Measurements from ENCODE around the gene MAL. TPM values are rescaled to one million over a fixed set of nuclear protein-coding genes. Genes with fewer than 3 reads are reported as not detected.
A peak's percentile ranks its signal among the peaks of the same experiment; 100 is the strongest.

MAL gene
- total RNA-seq, 1 donor: not detected

DNA sequence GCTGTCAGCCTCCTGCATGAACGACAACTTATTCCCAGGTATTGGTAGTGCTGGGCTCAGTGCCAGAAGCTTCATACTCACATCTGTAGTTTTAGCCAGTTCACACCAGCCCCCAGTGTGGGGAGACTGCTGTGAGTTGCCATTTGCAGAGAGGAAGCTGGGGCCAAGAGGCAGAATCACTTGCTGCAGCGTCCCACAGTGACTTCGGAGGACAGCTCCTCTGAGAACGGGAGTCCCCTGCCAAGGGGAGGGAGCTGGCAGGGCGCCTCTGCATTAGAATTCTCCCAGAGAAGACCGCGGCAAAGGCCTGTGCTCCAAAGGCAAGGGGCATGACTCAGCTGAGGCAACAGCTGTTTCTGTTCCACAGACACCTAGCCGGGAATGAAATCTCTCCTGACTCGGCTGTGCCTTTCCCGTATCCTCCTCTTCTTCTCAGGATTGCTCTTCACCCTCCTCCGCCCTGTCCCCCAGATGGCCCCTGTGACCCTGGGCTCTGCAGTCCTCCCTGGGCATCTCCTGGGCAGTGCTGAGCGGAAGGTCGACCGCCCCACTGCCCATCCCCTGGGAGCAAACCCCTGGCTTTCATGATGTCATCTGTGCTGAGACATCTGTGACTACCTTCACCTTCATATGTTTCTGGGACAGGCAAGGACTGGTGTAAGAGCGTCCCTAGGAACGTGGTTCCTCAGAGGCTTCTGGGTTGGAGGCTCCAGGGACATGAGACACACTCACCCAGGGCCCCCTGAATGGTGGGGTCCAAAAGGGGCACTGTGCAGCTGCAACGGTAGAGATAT is 18.0 kb downstream of the MAL start:
- TF ChIP-seq, protein P1, sequence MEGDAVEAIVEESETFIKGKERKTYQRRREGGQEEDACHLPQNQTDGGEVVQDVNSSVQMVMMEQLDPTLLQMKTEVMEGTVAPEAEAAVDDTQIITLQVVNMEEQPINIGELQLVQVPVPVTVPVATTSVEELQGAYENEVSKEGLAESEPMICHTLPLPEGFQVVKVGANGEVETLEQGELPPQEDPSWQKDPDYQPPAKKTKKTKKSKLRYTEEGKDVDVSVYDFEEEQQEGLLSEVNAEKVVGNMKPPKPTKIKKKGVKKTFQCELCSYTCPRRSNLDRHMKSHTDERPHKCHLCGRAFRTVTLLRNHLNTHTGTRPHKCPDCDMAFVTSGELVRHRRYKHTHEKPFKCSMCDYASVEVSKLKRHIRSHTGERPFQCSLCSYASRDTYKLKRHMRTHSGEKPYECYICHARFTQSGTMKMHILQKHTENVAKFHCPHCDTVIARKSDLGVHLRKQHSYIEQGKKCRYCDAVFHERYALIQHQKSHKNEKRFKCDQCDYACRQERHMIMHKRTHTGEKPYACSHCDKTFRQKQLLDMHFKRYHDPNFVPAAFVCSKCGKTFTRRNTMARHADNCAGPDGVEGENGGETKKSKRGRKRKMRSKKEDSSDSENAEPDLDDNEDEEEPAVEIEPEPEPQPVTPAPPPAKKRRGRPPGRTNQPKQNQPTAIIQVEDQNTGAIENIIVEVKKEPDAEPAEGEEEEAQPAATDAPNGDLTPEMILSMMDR (IDR thresholded peaks at IDR 0.05; ENCODE audit: extremely low read depth, low read depth, low read length): no peak
- peak; percentile 97 for DNase-seq (ENCODE audit: insufficient read length, low spot score, missing footprints)
- H3K79me2 ChIP-seq (ENCODE audit: insufficient read depth, low read length): no peaks in the 10 kb centered on the region
- no peak overlapping the region for H3K27ac ChIP-seq (ENCODE audit: low read depth, low read length)
- H3K4me1 ChIP-seq (ENCODE audit: insufficient read depth, low read length): peaks cover 3% of the 10 kb centered on the region
- H4K20me1 ChIP-seq (ENCODE audit: insufficient read depth, low read length): no peaks in the 10 kb centered on the region
- peaks cover 12% of the 10 kb centered on the region for H3K27me3 ChIP-seq (ENCODE audit: insufficient read depth, low read length)
- no peaks in the 10 kb centered on the region for H3K9me3 ChIP-seq (ENCODE audit: low read depth, low read length)
- no peak overlapping the region for H3K4me3 ChIP-seq (ENCODE audit: insufficient read depth, low read length)
- peak overlapping the region; percentile 50 for H3K4me2 ChIP-seq (ENCODE audit: insufficient read depth, low read length)
- H2AFZ ChIP-seq (ENCODE audit: low read length): peak overlapping the region; percentile 47
- H3K36me3 ChIP-seq (ENCODE audit: insufficient read depth, low read length): no peaks in the 10 kb centered on the region

DNA sequence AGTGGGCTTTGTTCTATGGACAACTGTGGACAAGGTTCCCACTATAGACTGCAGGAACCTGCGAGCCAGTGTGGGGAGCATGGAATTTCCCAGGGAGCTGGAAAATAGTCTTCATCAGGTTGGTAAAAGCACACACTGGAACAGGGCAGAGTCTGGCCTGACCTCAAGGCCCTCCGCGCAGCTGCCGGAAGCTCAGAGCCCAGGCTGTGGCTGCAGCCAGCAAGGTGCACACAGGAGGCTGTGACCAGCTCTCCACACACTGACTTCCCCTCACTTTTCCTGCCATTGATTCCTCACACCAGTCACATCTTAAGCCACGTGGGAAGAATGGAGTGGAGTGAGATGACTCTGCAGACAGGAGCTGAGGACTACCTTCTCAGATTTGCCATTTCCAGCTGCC is 19.1 kb downstream of the MAL start:
- no peak for DNase-seq (ENCODE audit: insufficient read length, low spot score, missing footprints)
- H3K79me2 ChIP-seq (ENCODE audit: insufficient read depth, low read length): no peaks in the 10 kb centered on the region
- no peak overlapping the region for H3K4me2 ChIP-seq (ENCODE audit: insufficient read depth, low read length)
- no peak overlapping the region for H3K4me3 ChIP-seq (ENCODE audit: insufficient read depth, low read length)
- no peak overlapping the region for H3K27ac ChIP-seq (ENCODE audit: low read depth, low read length)
- no peaks in the 10 kb centered on the region for H4K20me1 ChIP-seq (ENCODE audit: insufficient read depth, low read length)
- TF ChIP-seq, protein P1 (IDR thresholded peaks at IDR 0.05; ENCODE audit: extremely low read depth, low read depth, low read length): no peak
- peaks cover 3% of the 10 kb centered on the region for H3K4me1 ChIP-seq (ENCODE audit: insufficient read depth, low read length)
- H3K9me3 ChIP-seq (ENCODE audit: low read depth, low read length): no peaks in the 10 kb centered on the region
- H2AFZ ChIP-seq (ENCODE audit: low read length): no peak overlapping the region
- H3K36me3 ChIP-seq (ENCODE audit: insufficient read depth, low read length): no peaks in the 10 kb centered on the region
- peaks cover 12% of the 10 kb centered on the region for H3K27me3 ChIP-seq (ENCODE audit: insufficient read depth, low read length)

DNA sequence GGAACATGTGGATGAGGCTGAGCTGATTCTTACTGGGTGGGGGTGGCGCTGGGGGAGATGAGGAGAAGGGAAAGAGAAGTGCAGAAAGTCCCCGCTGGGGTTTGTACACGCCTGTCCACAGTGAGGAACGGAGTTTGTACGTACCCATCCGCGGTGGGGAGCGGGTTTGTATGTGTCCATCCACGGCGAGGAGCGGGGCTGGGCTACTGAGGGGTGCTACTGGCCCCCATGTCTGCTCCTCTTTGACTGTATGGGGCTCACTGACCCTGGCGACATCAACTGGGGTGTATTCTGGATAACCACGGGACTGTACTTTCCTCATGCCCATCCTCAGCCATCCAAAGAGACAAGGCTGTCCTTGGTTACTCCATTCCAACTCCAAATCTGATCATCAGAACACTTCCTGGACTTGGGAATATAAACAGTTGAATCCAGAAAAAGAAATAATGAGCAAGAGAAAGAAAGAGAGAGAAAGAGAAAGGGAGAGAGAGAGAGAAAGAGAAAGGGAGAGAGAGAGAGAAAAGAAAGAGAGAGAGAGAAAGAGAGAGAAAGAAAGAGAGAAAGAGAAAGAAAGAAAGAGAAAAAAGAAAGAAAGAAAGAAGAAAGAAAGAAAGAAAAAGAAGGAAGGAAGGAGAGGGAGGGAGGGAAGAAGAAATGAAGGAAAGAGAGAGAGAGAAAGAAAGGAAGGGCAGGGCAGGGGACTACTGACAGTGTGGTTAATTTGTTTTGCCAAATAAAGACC is 21.0 kb downstream of the MAL start:
- no peaks in the 10 kb centered on the region for H4K20me1 ChIP-seq (ENCODE audit: insufficient read depth, low read length)
- no peaks in the 10 kb centered on the region for H3K79me2 ChIP-seq (ENCODE audit: insufficient read depth, low read length)
- no peak overlapping the region for H2AFZ ChIP-seq (ENCODE audit: low read length)
- no peaks in the 10 kb centered on the region for H3K36me3 ChIP-seq (ENCODE audit: insufficient read depth, low read length)
- H3K9me3 ChIP-seq (ENCODE audit: low read depth, low read length): no peaks in the 10 kb centered on the region
- H3K27me3 ChIP-seq (ENCODE audit: insufficient read depth, low read length): peaks cover 23% of the 10 kb centered on the region
- no peak for DNase-seq (ENCODE audit: insufficient read length, low spot score, missing footprints)
- H3K27ac ChIP-seq (ENCODE audit: low read depth, low read length): no peak overlapping the region
- peaks cover 3% of the 10 kb centered on the region for H3K4me1 ChIP-seq (ENCODE audit: insufficient read depth, low read length)
- TF ChIP-seq, protein P1 (IDR thresholded peaks at IDR 0.05; ENCODE audit: extremely low read depth, low read depth, low read length): no peak
- no peak overlapping the region for H3K4me2 ChIP-seq (ENCODE audit: insufficient read depth, low read length)
- H3K4me3 ChIP-seq (ENCODE audit: insufficient read depth, low read length): no peak overlapping the region
